ENCODE data around the gene RAB9A.

DNA sequence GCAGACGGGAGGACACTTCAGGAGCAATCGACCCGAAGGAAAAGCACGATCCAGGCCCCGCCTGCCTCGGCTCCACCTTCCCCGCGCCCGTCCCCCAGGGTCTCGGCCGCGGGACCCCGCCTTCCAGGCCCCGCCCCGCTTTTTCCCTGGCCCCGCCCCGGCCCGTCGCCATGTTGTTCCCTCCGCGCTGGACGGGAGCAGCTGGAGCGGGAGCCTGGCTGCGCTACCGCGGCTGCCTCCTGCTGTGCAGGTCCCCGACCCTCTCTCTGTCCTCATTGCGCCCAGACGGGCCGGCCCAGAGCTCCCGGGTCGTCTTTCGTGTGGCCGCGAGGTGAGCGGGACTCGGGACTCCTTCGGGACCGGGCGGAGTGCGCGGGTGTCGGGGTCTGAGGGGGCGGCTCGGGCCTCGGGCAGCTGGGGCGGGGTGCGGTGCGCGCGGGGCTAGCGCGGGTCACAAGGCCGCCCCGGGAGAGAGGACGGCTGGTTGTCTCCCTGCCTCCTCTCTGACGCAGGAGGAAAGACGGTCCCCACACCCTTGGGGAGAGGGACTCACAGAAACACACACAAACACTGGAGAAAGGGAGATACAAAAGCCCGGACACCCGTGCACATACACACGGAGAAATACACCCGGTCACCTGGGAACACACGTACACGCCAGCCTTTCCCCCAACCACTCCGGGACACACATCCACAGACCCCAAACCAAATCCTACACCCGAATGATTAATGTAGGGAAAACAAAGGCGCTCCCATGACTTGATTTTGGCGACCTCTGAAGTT lies at the start of gene RAB9A:
- TF ChIP-seq, protein P1, sequence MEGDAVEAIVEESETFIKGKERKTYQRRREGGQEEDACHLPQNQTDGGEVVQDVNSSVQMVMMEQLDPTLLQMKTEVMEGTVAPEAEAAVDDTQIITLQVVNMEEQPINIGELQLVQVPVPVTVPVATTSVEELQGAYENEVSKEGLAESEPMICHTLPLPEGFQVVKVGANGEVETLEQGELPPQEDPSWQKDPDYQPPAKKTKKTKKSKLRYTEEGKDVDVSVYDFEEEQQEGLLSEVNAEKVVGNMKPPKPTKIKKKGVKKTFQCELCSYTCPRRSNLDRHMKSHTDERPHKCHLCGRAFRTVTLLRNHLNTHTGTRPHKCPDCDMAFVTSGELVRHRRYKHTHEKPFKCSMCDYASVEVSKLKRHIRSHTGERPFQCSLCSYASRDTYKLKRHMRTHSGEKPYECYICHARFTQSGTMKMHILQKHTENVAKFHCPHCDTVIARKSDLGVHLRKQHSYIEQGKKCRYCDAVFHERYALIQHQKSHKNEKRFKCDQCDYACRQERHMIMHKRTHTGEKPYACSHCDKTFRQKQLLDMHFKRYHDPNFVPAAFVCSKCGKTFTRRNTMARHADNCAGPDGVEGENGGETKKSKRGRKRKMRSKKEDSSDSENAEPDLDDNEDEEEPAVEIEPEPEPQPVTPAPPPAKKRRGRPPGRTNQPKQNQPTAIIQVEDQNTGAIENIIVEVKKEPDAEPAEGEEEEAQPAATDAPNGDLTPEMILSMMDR (IDR thresholded peaks at IDR 0.05), result no peak
- TF ChIP-seq POLR2A (IDR thresholded peaks at IDR 0.05), result no peak

All from testis (tissue), 2 donors.